Mesendoderm (in vitro differentiated cells): Measurements from ENCODE around the gene CHMP4A. TPM values are rescaled to one million over a fixed set of nuclear protein-coding genes. Genes with fewer than 3 reads are reported as not detected.

Experiments used
- DNase-seq: peaks from one replicate; pipeline ENCODE4 v3.0.0; 2013
- H2AK5ac ChIP-seq: 2 replicates; pipeline ENCODE4 v1.6.1; 2013; ENCODE audit warnings: low read length, inconsistent platforms
- H2BK120ac ChIP-seq: 2 replicates; pipeline ENCODE4 v1.6.1; 2013; ENCODE audit warnings: low read depth, mild to moderate bottlenecking, low read length, moderate library complexity, mixed read lengths
- H2BK15ac ChIP-seq: replicated peaks from 2 replicates; pipeline ENCODE4 v1.6.1; 2013; ENCODE audit warnings: low read depth, mild to moderate bottlenecking, moderate library complexity
- H2BK5ac ChIP-seq: 2 replicates; pipeline ENCODE4 v1.6.1; 2013; ENCODE audit warnings: low read length, inconsistent platforms
- H3K18ac ChIP-seq: 2 replicates; pipeline ENCODE4 v1.6.1; 2013; ENCODE audit warnings: mild to moderate bottlenecking, low read length, mixed read lengths
- H3K23ac ChIP-seq: one replicate; pipeline ENCODE4 v1.6.1; 2013; ENCODE audit warnings: low read length
- H3K27ac ChIP-seq: 2 replicates; pipeline ENCODE4 v1.5.1; 2013; ENCODE audit warnings: low read depth, mild to moderate bottlenecking, inconsistent platforms, low read length, moderate library complexity
- H3K27me3 ChIP-seq: 2 replicates; pipeline ENCODE4 v1.6.1; 2013; ENCODE audit warnings: low read length, control low read depth, mild to moderate bottlenecking, inconsistent platforms; ENCODE audit not compliant: insufficient read depth, poor library complexity
- H3K36me3 ChIP-seq: 2 replicates; pipeline ENCODE4 v1.6.1; 2013; ENCODE audit warnings: low read length, inconsistent platforms; ENCODE audit not compliant: control insufficient read depth, insufficient read depth
- H3K4ac ChIP-seq: one replicate; pipeline ENCODE4 v1.6.1; 2013; ENCODE audit warnings: low read depth, mild to moderate bottlenecking, low read length, moderate library complexity
- H3K4me1 ChIP-seq: 2 replicates; pipeline ENCODE4 v1.6.1; 2013; ENCODE audit warnings: low read depth, low read length, inconsistent platforms; ENCODE audit not compliant: control insufficient read depth
- H3K4me2 ChIP-seq: 2 replicates; pipeline ENCODE4 v1.6.1; 2013; ENCODE audit warnings: low read length
- H3K4me3 ChIP-seq: 2 replicates; pipeline ENCODE4 v1.5.1; 2013; ENCODE audit warnings: mild to moderate bottlenecking, low read length
- H3K56ac ChIP-seq: one replicate; pipeline ENCODE4 v1.6.1; 2013; ENCODE audit warnings: low read length
- H3K79me1 ChIP-seq: 2 replicates; pipeline ENCODE4 v1.6.1; 2013; ENCODE audit warnings: low read length, inconsistent platforms
- H3K79me2 ChIP-seq: 2 replicates; pipeline ENCODE4 v1.6.1; 2013; ENCODE audit warnings: mild to moderate bottlenecking, low read length; ENCODE audit not compliant: control insufficient read depth, insufficient read depth
- H3K9ac ChIP-seq: 2 replicates; pipeline ENCODE4 v1.6.1; 2013; ENCODE audit warnings: low read length, inconsistent platforms
- H4K5ac ChIP-seq: one replicate; pipeline ENCODE4 v1.6.1; 2013; ENCODE audit warnings: low read length
- H4K8ac ChIP-seq: one replicate; pipeline ENCODE4 v1.6.1; 2013; ENCODE audit warnings: low read depth, mild to moderate bottlenecking, control low read depth, low read length, moderate library complexity
- whole genome bisulfite sequencing: extraction: QIAGEN DNeasy Blood & Tissue Kit; methylation state at CpG from one replicate; pipeline ENCODE4 v1.1.7; 2013; ENCODE audit warnings: low lambda C conversion rate, missing lambda C conversion rate; ENCODE audit not compliant: insufficient coverage; ENCODE audit errors: extremely low coverage; 5-methylcytosine and 5-hydroxymethylcytosine counted together
- small RNA-seq: library from polyadenylated mRNA; stranded (forward); fragments of <200 nt; extraction: miRNeasy Mini kit (QIAGEN cat#:217004); gene quantifications from one replicate; pipeline ENCODE3, GENCODE V24; 2013; ENCODE audit not compliant: insufficient read depth

Gene CHMP4A

GRCh38 chr14:24162093-24162492 lies 51.2 kb downstream of the CHMP4A start:
- no peak for DNase-seq
- WGBS, result no CpG with 5 or more reads among the region's 8 CpGs
- no peak overlapping the region for H3K4ac ChIP-seq
- peaks cover 5% of the 10 kb centered on the region for H3K4me1 ChIP-seq
- H4K5ac ChIP-seq, result no peak overlapping the region
- H2BK5ac ChIP-seq, result no peak overlapping the region
- H3K56ac ChIP-seq, result peak overlapping the region; percentile 67
- no peak overlapping the region for H3K27ac ChIP-seq
- peaks cover 18% of the 10 kb centered on the region for H3K36me3 ChIP-seq
- no peak overlapping the region for H3K4me3 ChIP-seq
- H3K18ac ChIP-seq, result no peak overlapping the region
- H3K27me3 ChIP-seq, result no peaks in the 10 kb centered on the region
- H3K79me2 ChIP-seq, result no peaks in the 10 kb centered on the region
- H3K23ac ChIP-seq, result no peak overlapping the region
- H3K79me1 ChIP-seq, result peaks cover 2% of the 10 kb centered on the region
- H3K9ac ChIP-seq, result peak overlapping the region; percentile 74
- no peak overlapping the region for H2AK5ac ChIP-seq
- no peak overlapping the region for H3K4me2 ChIP-seq
- H4K8ac ChIP-seq, result no peak overlapping the region
- no peak overlapping the region for H2BK120ac ChIP-seq
- no peak overlapping the region for H2BK15ac ChIP-seq

GRCh38 chr14:24160850-24161804 lies 52.2 kb downstream of the CHMP4A start, which contains the start of gene IRF9:
TSS of gene IRF9 (plus strand) at chr14:24161265. CDS start at chr14:24162145, 880 bp downstream.
- WGBS, result no CpG with 5 or more reads among the region's 12 CpGs
- peak within 1 kb of the TSS; percentile 93 for H3K56ac ChIP-seq
- H3K4ac ChIP-seq, result peak within 1 kb of the TSS; percentile 44
- no peak within 1 kb of the TSS for H4K8ac ChIP-seq
- H3K36me3 ChIP-seq, result peaks cover 22% of the 10 kb centered on the region
- peak within 1 kb of the TSS; percentile 38 for H3K4me2 ChIP-seq
- H4K5ac ChIP-seq, result no peak within 1 kb of the TSS
- no peak within 1 kb of the TSS for H3K23ac ChIP-seq
- H2BK5ac ChIP-seq, result peak within 1 kb of the TSS; percentile 39
- peak; percentile 98 for DNase-seq
- peaks cover 2% of the 10 kb centered on the region for H3K79me1 ChIP-seq
- H2BK120ac ChIP-seq, result no peak within 1 kb of the TSS
- no peaks in the 10 kb centered on the region for H3K27me3 ChIP-seq
- no peak within 1 kb of the TSS for H3K18ac ChIP-seq
- no peaks in the 10 kb centered on the region for H3K79me2 ChIP-seq
- H3K9ac ChIP-seq, result peak within 1 kb of the TSS; percentile 74
- H2AK5ac ChIP-seq, result peak within 1 kb of the TSS; percentile 93
- no peak within 1 kb of the TSS for H3K4me3 ChIP-seq
- no peak within 1 kb of the TSS for H3K27ac ChIP-seq
- H2BK15ac ChIP-seq, result no peak within 1 kb of the TSS
- peaks cover 5% of the 10 kb centered on the region for H3K4me1 ChIP-seq

GRCh38 chr14:24160499-24160849 lies 52.8 kb downstream of the CHMP4A start:
- no peak overlapping the region for H2BK120ac ChIP-seq
- DNase-seq, result no peak
- peaks cover 5% of the 10 kb centered on the region for H3K4me1 ChIP-seq
- no peak overlapping the region for H3K56ac ChIP-seq
- no peak overlapping the region for H2BK15ac ChIP-seq
- H3K23ac ChIP-seq, result no peak overlapping the region
- no peak overlapping the region for H3K4ac ChIP-seq
- no peak overlapping the region for H4K5ac ChIP-seq
- H2AK5ac ChIP-seq, result no peak overlapping the region
- H3K18ac ChIP-seq, result no peak overlapping the region
- H3K79me1 ChIP-seq, result peaks cover 2% of the 10 kb centered on the region
- no peak overlapping the region for H2BK5ac ChIP-seq
- no peak overlapping the region for H4K8ac ChIP-seq
- no peak overlapping the region for H3K4me2 ChIP-seq
- no peak overlapping the region for H3K4me3 ChIP-seq
- H3K27ac ChIP-seq, result no peak overlapping the region
- H3K79me2 ChIP-seq, result no peaks in the 10 kb centered on the region
- WGBS, result no CpG with 5 or more reads among the region's 4 CpGs
- H3K36me3 ChIP-seq, result peaks cover 26% of the 10 kb centered on the region
- no peak overlapping the region for H3K9ac ChIP-seq
- no peaks in the 10 kb centered on the region for H3K27me3 ChIP-seq

- H3K27ac ChIP-seq, result no peak overlapping the region
- peaks cover 27% of the 10 kb centered on the region for H3K36me3 ChIP-seq
- H2BK5ac ChIP-seq, result no peak overlapping the region
- no peak overlapping the region for H3K56ac ChIP-seq
- H3K27me3 ChIP-seq, result no peaks in the 10 kb centered on the region
- no peak overlapping the region for H2BK15ac ChIP-seq
- H3K23ac ChIP-seq, result no peak overlapping the region
- peaks cover 5% of the 10 kb centered on the region for H3K4me1 ChIP-seq
- H2AK5ac ChIP-seq, result no peak overlapping the region
- no peak overlapping the region for H3K4me2 ChIP-seq
- peaks cover 2% of the 10 kb centered on the region for H3K79me1 ChIP-seq
- WGBS, result no CpG with 5 or more reads among the region's 11 CpGs
- no peak overlapping the region for H3K9ac ChIP-seq
- no peaks in the 10 kb centered on the region for H3K79me2 ChIP-seq
- no peak overlapping the region for H4K5ac ChIP-seq
- no peak overlapping the region for H3K18ac ChIP-seq
- DNase-seq, result no peak
- no peak overlapping the region for H3K4me3 ChIP-seq
- no peak overlapping the region for H3K4ac ChIP-seq
- no peak overlapping the region for H4K8ac ChIP-seq
- H2BK120ac ChIP-seq, result no peak overlapping the region
Observed at GRCh38 chr14:24159777-24160498, 53.4 kb downstream of the CHMP4A start.

Small RNA genes within 50 kb of the gene (small RNA-seq; reads per million reads assigned to genes)
- gene AL136295.4, result not detected
- not detected for gene CHMP4A
- not detected for gene IPO4
- gene IRF9, result not detected
- not detected for gene MDP1
